HepG2 (cell line): Measurements from ENCODE around the gene CIAO2B. TPM values are rescaled to one million over a fixed set of nuclear protein-coding genes. Genes with fewer than 3 reads are reported as not detected.

ENCODE experiments used
- CCDC6 ChIP-seq: sonication (generic); formaldehyde crosslinking; IDR thresholded peaks from 2 replicates; pipeline ENCODE4 v1.8.1; 2022; ENCODE audit warnings: mild to moderate bottlenecking, missing genetic modification reagents, moderate library complexity
- CENPX ChIP-seq: sonication (generic); formaldehyde crosslinking; IDR thresholded peaks from 2 replicates; pipeline ENCODE4 v1.9.0; 2021; ENCODE audit warnings: mild to moderate bottlenecking, missing genetic modification reagents, moderate library complexity
- HMGXB4 ChIP-seq, 2 experiments: sonication (generic) in 1 of 2; formaldehyde crosslinking in 1 of 2; IDR thresholded peaks; 2 replicates each; pipeline versions ENCODE4 v1.4.0 to v1.6.1; 2018 to 2020; ENCODE audit warnings: missing genetic modification reagents in 2 of 2, borderline replicate concordance in 1 of 2, low read depth in 1 of 2, mild to moderate bottlenecking in 1 of 2, missing biosample characterization in 1 of 2
- MAFK ChIP-seq, 2 experiments: IDR thresholded peaks in 1 of 2; conservative IDR thresholded peaks in 1 of 2; 2 replicates each; pipeline ENCODE4 v1.6.1; 2011; ENCODE audit warnings: improper control_type of control experiment in 2 of 2, low read length in 2 of 2
- MIER3 ChIP-seq: IDR thresholded peaks from 2 replicates; pipeline ENCODE4 v1.6.1; 2016; ENCODE audit warnings: missing compliant biosample characterization, borderline replicate concordance
- PRDM10 ChIP-seq: sonication (generic); formaldehyde crosslinking; IDR thresholded peaks from 2 replicates; pipeline ENCODE4 v1.4.0; 2020; ENCODE audit warnings: low read depth, missing genetic modification reagents
- RAD51 ChIP-seq: fragments of 450-650 bp; IDR thresholded peaks from 2 replicates; pipeline ENCODE4 v1.6.1; 2016; ENCODE audit warnings: borderline replicate concordance
- TBX3 ChIP-seq: fragments of 450-650 bp; IDR thresholded peaks from 2 replicates; pipeline ENCODE4 v1.6.1; 2017; ENCODE audit warnings: antibody characterized with exemption, mild to moderate bottlenecking, inconsistent platforms, borderline replicate concordance
- ZBTB2 ChIP-seq: sonication (generic); formaldehyde crosslinking; IDR thresholded peaks from 2 replicates; pipeline ENCODE4 v1.8.0; 2022; ENCODE audit warnings: low read depth, missing genetic modification reagents
- ZBTB49 ChIP-seq: sonication (generic); formaldehyde crosslinking; IDR thresholded peaks from 2 replicates; pipeline ENCODE4 v1.4.0; 2020; ENCODE audit warnings: missing genetic modification reagents, borderline replicate concordance
- ZNF280D ChIP-seq: sonication (generic); formaldehyde crosslinking; IDR thresholded peaks from 2 replicates; pipeline ENCODE4 v1.5.1; 2020; ENCODE audit warnings: mild to moderate bottlenecking, missing genetic modification reagents
- ZNF724P ChIP-seq: sonication (generic); formaldehyde crosslinking; IDR thresholded peaks from 2 replicates; pipeline ENCODE4 v1.8.0; 2022; ENCODE audit warnings: missing genetic modification reagents, borderline replicate concordance
- ZNF883 ChIP-seq: sonication (generic); formaldehyde crosslinking; IDR thresholded peaks from 2 replicates; pipeline ENCODE4 v1.5.1; 2020; ENCODE audit warnings: mild to moderate bottlenecking, missing genetic modification reagents; ENCODE audit errors: not compliant biosample characterization
- ZSCAN20 ChIP-seq: sonication (generic); formaldehyde crosslinking; IDR thresholded peaks from 2 replicates; pipeline ENCODE4 v1.4.0; 2020; ENCODE audit warnings: missing genetic modification reagents, mild to moderate bottlenecking, borderline replicate concordance
- polyA plus RNA-seq, 8 experiments: library from polyadenylated mRNA; depleted of rRNA in 3 of 8; stranded (reverse) in 7 of 8; unstranded in 1 of 8; fragments of >200 nt; fragmentation: Illumina TruSeq in 4 of 8; extraction: Trizol in 4 of 8; gene quantifications; 2 replicates each; pipeline versions ENCODE4 v1.2.1 to v1.2.3, GENCODE V29; 2011 to 2016; ENCODE audit warnings: low read depth in 4 of 8, missing spikeins in 1 of 8, mixed read lengths in 1 of 8; ENCODE audit not compliant: insufficient read depth in 1 of 8
- total RNA-seq, 5 experiments: library from RNA; depleted of rRNA; stranded (reverse); fragments of >200 nt; fragmentation: Illumina TruSeq; extraction: Trizol; gene quantifications; 2 replicates each; pipeline ENCODE4 v1.2.3, GENCODE V29; 2016; ENCODE audit warnings: low read depth in 1 of 5

Gene CIAO2B
- total and polyA plus RNA-seq, 2 of the 13 experiments (the other 11 are each of a cell fraction or from before 2014, with no cell fraction given) = 157 to 293 TPM

GRCh38 chr16:66904846-66905632, 29.2 kb downstream of the CIAO2B start (continued):
- TF ChIP-seq ZBTB49 (CRISPR knock-in tag) (no peak), CENPX (CRISPR knock-in tag) (no peak), ZBTB2 (CRISPR knock-in tag) (no peak), TBX3 (no peak), ZNF724P (CRISPR knock-in tag) (no peak), ZNF883 (no peak), ZNF280D (CRISPR knock-in tag) (no peak), MIER3 (CRISPR knock-in tag) (peak; percentile 46; the same call in 1 of the 2 replicates), CCDC6 (CRISPR knock-in tag) (no peak; the same call in 1 of the 2 replicates), RAD51 (no peak), HMGXB4 (CRISPR knock-in tag; IDR thresholded peaks at IDR 0.05; ENCODE audit: borderline replicate concordance in 1 of 2, low read depth in 1 of 2) (no peak; a peak in 1 of 4 replicates), PRDM10 (no peak; the same call in 1 of the 2 replicates), ZSCAN20 (CRISPR knock-in tag) (peak; percentile 82; the same call in 1 of the 2 replicates), MAFK (conservative IDR thresholded peaks at IDR 0.05 in 1 of 2, IDR thresholded peaks at IDR 0.05 in 1 of 2; ENCODE audit: low read length in 2 of 2) (no peak)
